K562 (cell line): ENCODE data around the gene STT3B.

Source experiments
- FOXK2 ChIP-seq, 2 experiments: fragments of 450-650 bp; IDR thresholded peaks in 1 of 2; conservative IDR thresholded peaks in 1 of 2; 2 replicates each; pipeline ENCODE4 v1.6.1; 2016; ENCODE audit warnings: low read depth in 2 of 2, mild to moderate bottlenecking in 1 of 2
- JUN ChIP-seq, 2 experiments: sonication (generic) in 1 of 2; formaldehyde crosslinking in 1 of 2; IDR thresholded peaks; 2 replicates each; pipeline versions ENCODE4 v1.6.1 to v1.8.0; 2012 to 2022; ENCODE audit warnings: borderline replicate concordance in 2 of 2, mild to moderate bottlenecking in 2 of 2, improper control_type of control experiment in 1 of 2, low read depth in 1 of 2, low read length in 1 of 2, missing genetic modification reagents in 1 of 2
- MAFF ChIP-seq: IDR thresholded peaks from 2 replicates; pipeline ENCODE4 v1.6.1; 2012; ENCODE audit warnings: low read length, improper control_type of control experiment
- NR2C2 ChIP-seq, 2 experiments: fragments of 200-800 bp in 1 of 2; sonication (Bioruptor generic) in 1 of 2; sonication (generic) in 1 of 2; formaldehyde crosslinking in 1 of 2; IDR thresholded peaks; 2 replicates each; pipeline versions ENCODE4 v1.6.1 to v1.8.0; 2016 to 2022; ENCODE audit warnings: mild to moderate bottlenecking in 1 of 2, missing compliant biosample characterization in 1 of 2, missing genetic modification characterization in 1 of 2, missing genetic modification reagents in 1 of 2
- POLR2A ChIP-seq: fragments of 450-650 bp; conservative IDR thresholded peaks from 2 replicates; pipeline ENCODE4 v1.6.1; 2016
- RAD21 ChIP-seq, 2 experiments: fragments of 250-450 bp in 1 of 2; fragments of 450-650 bp in 1 of 2; sonication (Bioruptor Pico) in 1 of 2; formaldehyde crosslinking in 1 of 2; IDR thresholded peaks in 1 of 2; conservative IDR thresholded peaks in 1 of 2; 2 replicates each; pipeline versions ENCODE4 v1.4.0 to v1.8.0; 2020 to 2022; ENCODE audit warnings: mild to moderate bottlenecking in 2 of 2, moderate library complexity in 1 of 2
- SIN3A ChIP-seq, 2 experiments: fragments of 150-350 bp in 1 of 2; IDR thresholded peaks; 2 replicates each; pipeline ENCODE4 v1.6.1; 2011 to 2016; ENCODE audit warnings: borderline replicate concordance in 2 of 2, low read depth in 2 of 2, low read length in 2 of 2, mild to moderate bottlenecking in 2 of 2, moderate library complexity in 2 of 2; ENCODE audit not compliant: control insufficient read depth in 1 of 2
- SLC30A9 ChIP-seq: fragments of 250-450 bp; sonication (Bioruptor Pico); IDR thresholded peaks from 2 replicates; pipeline ENCODE4 v1.8.0; 2022; ENCODE audit warnings: mild to moderate bottlenecking, moderate library complexity
- SPI1 ChIP-seq: IDR thresholded peaks from 2 replicates; pipeline ENCODE4 v1.6.1; 2011; ENCODE audit warnings: low read depth, low read length, control low read depth, borderline replicate concordance
- SRSF7 ChIP-seq: fragments of 200-400 bp; formaldehyde crosslinking; optimal IDR thresholded peaks from 2 replicates; pipeline ENCODE3; 2017; ENCODE audit warnings: mild to moderate bottlenecking, low read depth, low read length
- U2AF2 ChIP-seq: fragments of 200-400 bp; formaldehyde crosslinking; optimal IDR thresholded peaks from 2 replicates; pipeline ENCODE3; 2017; ENCODE audit warnings: low read depth, mild to moderate bottlenecking, low read length
- TF ChIP-seq, protein P1 (sequence below), 2 experiments: fragments of 450-650 bp in 1 of 2; sonication (generic) in 1 of 2; formaldehyde crosslinking in 1 of 2; IDR thresholded peaks in 1 of 2; conservative IDR thresholded peaks in 1 of 2; 2 replicates each; pipeline versions ENCODE4 v1.6.1 to v1.8.1; 2016 to 2023; ENCODE audit warnings: mild to moderate bottlenecking in 2 of 2, moderate library complexity in 2 of 2, inconsistent platforms in 1 of 2, missing genetic modification reagents in 1 of 2
- TF ChIP-seq, protein P2 (sequence below): sonication (generic); formaldehyde crosslinking; IDR thresholded peaks from 2 replicates; pipeline ENCODE4 v1.8.1; 2022; ENCODE audit warnings: missing genetic modification reagents

DNA sequence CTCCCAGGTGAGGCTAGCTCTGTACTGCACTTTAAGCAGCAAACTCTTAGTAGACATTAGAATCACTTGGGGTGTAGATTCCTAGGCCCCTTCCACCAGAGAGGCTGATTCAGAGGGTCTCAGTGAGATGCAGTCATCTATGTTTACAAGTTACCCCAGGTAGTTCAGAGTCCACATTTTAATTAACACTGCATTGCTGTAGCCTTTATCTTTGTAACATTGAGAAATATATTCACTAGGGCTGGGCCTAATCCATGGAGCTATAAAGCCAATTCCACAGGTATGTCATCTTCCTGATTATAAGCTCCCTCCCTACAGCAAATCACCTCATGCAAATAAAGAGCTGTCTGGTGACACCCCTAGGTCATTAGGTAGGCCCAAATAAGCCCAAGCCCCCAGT, 39.6 kb upstream of the STT3B start:
- TF ChIP-seq SRSF7 (no peak), SPI1 (no peak), RAD21 (CRISPR knock-in tag; conservative IDR thresholded peaks at IDR 0.05 in 1 of 2, IDR thresholded peaks at IDR 0.05 in 1 of 2) (no peak), SLC30A9 (no peak), U2AF2 (no peak), SIN3A (IDR thresholded peaks at IDR 0.05; ENCODE audit: borderline replicate concordance in 2 of 2, control insufficient read depth in 1 of 2, low read depth in 2 of 2, low read length in 2 of 2) (no peak), NR2C2 (CRISPR knock-in tag; IDR thresholded peaks at IDR 0.05) (no peak), NR2C2 (tag; IDR thresholded peaks at IDR 0.05) (no peak), JUN (IDR thresholded peaks at IDR 0.05; ENCODE audit: borderline replicate concordance, low read depth, low read length) (no peak), JUN (CRISPR knock-in tag; IDR thresholded peaks at IDR 0.05; ENCODE audit: borderline replicate concordance) (no peak), MAFF (no peak), FOXK2 (conservative IDR thresholded peaks at IDR 0.05 in 1 of 2, IDR thresholded peaks at IDR 0.05 in 1 of 2; ENCODE audit: low read depth in 2 of 2) (no peak), POLR2A (no peak)
- TF ChIP-seq, protein P1, sequence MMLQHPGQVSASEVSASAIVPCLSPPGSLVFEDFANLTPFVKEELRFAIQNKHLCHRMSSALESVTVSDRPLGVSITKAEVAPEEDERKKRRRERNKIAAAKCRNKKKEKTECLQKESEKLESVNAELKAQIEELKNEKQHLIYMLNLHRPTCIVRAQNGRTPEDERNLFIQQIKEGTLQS (IDR thresholded peaks at IDR 0.05), result no peak
- TF ChIP-seq, protein P1 (CRISPR knock-in tag; conservative IDR thresholded peaks at IDR 0.05), result no peak
- TF ChIP-seq, protein P2, sequence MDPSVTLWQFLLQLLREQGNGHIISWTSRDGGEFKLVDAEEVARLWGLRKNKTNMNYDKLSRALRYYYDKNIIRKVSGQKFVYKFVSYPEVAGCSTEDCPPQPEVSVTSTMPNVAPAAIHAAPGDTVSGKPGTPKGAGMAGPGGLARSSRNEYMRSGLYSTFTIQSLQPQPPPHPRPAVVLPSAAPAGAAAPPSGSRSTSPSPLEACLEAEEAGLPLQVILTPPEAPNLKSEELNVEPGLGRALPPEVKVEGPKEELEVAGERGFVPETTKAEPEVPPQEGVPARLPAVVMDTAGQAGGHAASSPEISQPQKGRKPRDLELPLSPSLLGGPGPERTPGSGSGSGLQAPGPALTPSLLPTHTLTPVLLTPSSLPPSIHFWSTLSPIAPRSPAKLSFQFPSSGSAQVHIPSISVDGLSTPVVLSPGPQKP, result no peak
